ENCODE measurements around the gene GHITM.
"Not testable (repeated sequence)": the region's sequence is repeated elsewhere in the genome, so short reads cannot be mapped to it uniquely, and the experiment has no call there.

Gene GHITM

DNA sequence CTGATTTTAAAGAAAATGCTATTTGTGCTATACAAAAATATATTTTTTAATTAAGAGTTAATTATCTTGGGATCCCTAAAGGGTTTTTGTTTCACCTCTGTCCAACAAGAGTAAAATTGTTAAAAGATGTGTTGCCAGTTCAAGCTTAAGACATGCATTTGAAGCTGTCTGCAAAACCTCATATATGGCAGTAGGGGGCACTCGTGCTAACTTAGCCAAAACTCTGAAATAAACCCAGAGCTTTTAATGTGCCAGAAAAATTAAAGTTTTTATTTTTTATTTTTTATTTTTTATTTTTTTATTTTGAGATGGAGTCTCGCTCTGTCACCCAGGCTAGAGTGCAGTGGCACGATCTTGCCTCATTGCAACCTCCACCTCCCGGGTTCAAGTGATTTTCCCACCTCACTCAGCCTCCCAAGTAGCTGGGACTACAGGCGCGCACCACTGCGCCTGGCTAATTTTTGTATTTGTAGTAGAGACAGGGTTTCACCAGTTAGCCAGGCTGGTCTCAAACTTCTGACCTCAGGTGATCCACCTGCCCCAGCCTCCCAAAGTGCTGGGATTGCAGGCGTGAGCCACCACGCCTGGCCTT, 8.8 kb downstream of the GHITM start:
- not testable (repeated sequence) for DNase-seq

DNA sequence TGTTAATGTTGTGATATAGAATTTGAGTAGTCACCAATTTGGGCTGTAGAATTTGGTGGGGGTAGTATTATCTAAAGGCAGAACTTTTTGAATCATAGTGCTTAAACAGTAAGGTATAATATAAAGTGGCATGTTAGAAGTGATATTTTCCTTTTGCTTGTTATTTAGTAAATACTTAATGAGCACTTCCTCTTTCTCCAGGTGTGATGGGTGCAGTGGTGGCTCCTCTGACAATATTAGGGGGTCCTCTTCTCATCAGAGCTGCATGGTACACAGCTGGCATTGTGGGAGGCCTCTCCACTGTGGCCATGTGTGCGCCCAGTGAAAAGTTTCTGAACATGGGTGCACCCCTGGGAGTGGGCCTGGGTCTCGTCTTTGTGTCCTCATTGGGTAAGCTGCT, 10.5 kb downstream of the GHITM start:
- DNase-seq: no peak

GRCh38 chr10:84152769-84153168, 13.5 kb downstream of the GHITM start:
- no peak for DNase-seq

GRCh38 chr10:84155521-84155920, 16.2 kb downstream of the GHITM start:
- no peak for DNase-seq

- DNase-seq: no peak
Measured at GRCh38 chr10:84156009-84156408, 16.7 kb downstream of the GHITM start.

- DNase-seq: no peak
Measured at GRCh38 chr10:84156768-84157167, 17.5 kb downstream of the GHITM start.

DNA sequence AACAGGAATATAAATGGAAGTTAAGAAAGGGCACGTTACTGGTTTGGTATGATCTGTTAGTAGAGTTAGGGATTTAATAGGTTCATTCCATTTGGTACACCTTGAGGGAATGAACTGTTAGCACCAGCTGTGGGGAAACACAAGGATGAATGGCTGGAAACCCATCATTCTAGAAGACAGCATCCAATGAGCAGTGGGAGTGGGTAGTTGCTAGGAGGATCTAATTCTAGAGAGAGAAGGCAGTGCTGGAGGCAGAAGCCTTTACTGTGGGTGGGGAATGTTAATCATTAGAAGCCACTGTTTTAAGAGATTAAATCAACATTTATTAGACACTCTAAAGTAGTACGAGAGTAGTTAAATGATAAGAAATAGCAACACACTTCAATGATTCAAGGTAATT, 18.8 kb downstream of the GHITM start:
- DNase-seq: no peak

DNA sequence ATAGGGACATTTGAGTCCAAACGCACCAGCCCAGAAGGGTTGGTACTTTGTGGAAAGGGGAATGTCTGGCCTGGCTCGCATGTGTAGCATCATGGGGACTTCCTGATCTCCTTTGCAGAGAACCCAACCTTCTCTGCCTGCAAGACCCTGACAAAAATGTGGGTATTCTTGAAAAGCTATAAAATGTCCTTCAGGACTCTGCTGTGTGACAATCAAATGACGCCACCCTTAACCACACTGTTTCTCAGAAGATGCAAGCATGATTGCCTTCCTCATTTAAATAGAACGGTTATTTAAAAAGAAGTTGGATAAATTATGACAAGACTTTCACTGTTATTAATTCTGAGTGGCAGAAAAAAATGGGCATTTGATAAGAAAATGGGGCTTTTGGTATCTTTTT, 19.2 kb downstream of the GHITM start:
- DNase-seq: no peak

DNA sequence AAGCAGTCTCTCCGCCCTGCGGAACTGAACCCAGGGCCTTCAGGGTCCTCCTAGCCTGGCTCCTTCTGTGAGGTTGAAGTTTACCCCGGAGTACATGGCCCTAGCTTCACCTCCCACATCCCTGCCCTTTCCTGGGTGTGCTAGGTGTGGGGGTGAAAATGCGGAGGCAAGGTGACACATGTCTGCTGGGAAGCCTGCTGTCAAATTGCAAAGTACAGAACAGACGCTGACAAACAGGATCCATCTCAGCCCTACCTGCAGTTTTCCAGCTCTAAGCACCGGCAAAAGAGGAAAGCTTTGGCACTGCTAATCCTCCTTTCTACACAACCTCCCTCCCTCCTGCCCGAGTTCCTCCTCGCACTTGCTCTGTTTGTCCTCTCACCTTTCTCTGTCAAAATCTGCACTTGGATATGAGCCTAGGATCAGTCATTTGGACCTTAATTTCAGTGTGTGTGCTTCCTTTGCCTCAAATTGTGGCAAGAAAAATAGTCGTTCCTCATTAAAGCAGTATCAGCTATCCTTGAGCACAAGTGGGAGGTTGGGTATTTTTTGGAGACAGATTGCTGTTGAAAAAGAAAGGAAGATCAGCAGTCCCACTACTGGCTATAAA, 19.9 kb downstream of the GHITM start:
- no peak for DNase-seq

DNA sequence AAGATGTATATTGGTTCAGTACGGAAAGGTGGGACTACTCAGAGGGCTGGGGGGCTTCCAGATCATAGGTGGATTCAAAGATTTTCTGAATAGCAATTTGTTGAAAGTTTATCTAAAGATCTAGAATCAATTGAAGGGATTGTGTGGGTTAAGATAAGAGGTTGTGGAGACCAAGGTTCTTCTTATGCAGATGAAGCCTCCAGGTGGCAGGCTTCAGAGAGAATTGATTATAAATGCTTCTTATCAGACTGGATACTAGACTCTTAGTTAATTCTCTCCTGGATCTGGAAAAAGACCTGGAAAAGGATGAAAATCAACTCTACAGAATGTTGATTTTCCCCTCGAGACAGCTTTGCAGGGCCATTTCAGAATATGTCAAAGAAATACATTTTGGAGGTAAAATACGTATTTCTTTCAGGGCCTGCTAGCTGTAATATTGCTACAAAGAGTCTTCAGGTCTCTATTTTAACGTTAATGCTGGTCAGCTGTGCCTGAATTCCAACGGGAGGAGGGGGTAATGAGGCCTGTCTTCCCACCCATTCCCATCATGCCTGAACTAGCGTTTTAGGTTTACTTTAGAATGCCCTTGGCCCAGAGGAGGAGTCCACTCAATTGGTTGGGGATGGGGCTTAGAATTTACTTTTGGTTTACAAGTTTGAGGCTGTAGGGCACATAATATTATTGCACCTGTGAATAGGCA, 21.5 kb downstream of the GHITM start:
- no peak for DNase-seq

- no peak for DNase-seq
Measured at GRCh38 chr10:84163996-84164395, 24.7 kb downstream of the GHITM start.

DNA sequence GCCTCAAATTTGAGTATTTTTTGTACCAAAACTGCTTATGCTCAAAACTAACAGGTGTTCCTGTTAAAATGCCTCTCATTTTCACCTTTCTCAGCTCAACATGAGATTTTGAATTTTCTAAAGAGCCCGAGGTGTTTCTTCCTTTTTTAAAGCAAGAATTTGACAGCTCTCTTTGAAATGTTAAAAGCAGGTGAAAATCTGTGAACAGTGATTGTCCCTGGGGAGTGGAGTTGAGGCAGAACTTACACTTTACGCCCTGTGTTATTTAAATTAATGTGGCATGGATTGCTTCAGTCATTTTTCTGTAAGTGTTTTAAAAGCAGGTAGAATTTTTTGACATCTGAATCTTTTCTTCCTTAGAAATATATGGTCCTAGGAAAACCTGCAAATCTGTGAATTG, 25.1 kb downstream of the GHITM start:
- no peak for DNase-seq

DNA sequence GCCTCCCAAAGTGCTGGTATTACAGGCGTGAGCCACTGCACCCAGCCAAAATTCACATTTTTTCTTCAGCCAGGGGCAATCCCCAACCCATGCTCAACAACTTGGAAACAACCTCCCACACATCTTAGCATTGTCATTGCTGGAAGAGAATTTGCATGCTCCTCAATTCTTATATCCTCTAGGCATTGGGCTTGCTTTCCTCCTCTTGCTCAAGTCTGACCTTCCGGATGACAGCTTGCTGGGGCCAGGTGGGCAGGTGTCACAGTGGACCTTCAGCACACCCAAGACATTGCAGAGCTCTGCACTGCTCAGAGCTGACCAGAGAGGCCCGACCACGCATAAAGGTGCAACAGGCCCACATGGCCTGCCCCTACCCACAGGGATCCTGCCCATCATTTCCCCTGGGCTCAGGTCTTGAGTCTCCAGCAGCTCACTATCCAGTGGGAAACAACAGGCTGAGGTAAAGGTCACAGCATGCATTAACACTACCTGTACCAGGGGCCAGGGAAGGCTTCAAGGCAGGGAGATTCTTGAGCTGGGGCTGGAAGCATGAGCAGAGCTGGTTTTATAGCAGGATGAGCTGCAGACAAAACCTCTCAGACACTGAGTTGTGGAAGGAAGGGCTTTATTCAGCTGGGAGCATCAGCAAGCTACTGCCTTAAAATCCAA, 27.4 kb downstream of the GHITM start:
- DNase-seq: no peak

- not testable (repeated sequence) for DNase-seq
Measured at GRCh38 chr10:84167289-84167653, 28.0 kb downstream of the GHITM start.

- not testable (repeated sequence) for DNase-seq
Measured at GRCh38 chr10:84168382-84168781, 29.1 kb downstream of the GHITM start.

DNA sequence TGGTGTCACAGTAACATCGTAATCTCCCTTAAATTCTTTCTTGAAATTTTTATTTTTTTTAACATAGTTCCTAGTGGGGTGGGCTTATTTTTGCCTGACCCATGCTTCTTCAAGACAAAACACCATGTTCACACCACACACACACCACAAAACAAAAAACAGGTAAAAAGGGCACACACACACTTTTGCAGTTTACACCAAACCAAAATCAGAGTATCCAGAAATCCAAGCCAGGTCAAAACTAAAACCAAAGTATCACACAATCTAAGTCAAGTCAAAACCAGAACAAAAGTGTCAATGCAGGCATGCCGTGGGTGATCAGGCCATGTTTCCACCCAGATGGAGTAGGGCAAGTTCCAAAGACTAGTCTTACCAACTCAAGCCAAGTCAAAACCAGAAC, 31.9 kb downstream of the GHITM start:
- DNase-seq: not testable (repeated sequence)

DNA sequence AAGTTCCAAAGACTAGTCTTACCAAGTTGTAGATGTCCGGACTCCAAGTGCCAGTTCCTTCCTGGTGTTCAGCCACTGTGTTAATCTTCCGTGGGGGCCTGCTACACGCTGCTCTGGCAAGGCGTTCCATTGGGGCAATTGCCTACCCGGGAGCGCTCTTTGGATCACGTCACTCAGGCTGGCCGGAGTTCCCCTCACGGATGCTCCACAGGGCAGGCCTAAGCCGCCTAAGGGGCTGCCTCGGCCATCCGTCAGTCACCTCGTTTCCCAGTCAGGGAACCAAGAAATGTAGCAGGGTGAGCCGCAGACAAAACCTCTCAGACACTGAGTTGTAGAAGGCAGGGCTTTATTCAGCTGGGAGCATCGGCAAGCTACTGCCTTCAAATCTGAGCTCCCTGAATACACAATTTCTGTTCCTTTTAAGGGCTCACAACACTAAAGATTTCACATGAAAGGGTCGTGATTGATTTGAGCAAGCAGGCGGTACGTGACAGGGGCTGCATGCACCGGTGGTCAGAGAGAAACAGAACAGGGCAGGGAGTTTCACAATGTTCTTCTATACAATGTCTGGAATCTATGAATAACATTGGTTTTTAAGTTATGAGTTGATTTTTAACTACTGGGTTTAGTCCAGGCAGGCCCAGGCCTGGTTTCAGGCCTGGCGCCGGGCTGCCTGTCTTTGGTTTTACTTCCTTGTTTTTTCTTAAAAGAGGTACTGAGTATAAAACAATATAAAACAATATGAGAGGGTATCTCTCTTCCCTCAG, 32.6 kb downstream of the GHITM start:
- DNase-seq: not testable (repeated sequence)

DNA sequence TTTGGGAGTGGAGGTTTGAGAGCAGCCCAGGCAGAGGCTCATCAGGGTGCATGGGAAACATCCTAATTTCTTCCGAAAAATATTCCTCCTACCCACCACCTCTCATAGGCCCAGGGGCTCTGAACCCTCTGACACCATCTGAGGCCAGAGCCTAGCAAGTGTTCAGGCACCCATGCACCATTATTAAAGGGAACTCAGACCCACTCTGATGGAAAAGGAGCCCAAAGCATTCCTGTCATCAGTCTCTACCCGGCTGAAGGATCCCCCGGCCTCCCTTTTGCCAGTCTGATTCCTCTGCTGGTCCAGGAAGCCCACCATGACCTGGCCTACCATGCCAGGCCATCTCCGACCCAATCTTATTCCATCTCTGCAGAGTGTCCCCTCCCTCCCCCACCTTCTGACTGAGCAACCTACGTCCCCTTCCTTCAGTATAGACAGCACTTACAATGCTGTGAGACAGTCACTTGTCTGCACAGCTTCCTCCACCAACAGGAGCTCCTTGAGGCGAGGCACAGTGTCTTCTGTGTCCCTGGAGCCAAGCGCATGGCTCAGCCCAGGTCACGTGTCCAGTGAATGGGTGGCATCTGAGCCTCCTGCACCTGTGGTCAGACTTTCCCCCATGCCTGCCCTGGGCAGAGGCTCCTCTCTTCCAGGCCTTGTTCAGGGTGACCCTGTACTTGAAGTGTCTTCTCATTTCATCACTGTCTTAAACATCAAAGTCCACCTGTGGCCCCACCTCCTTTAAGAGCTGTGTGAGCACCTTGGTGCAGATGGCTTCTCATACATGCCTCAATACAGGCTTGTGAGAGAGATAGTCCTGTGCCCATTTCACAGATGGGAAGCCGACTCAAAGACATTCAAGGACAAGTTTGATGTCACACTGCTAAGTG, 33.4 kb downstream of the GHITM start:
- DNase-seq: no peak

DNA sequence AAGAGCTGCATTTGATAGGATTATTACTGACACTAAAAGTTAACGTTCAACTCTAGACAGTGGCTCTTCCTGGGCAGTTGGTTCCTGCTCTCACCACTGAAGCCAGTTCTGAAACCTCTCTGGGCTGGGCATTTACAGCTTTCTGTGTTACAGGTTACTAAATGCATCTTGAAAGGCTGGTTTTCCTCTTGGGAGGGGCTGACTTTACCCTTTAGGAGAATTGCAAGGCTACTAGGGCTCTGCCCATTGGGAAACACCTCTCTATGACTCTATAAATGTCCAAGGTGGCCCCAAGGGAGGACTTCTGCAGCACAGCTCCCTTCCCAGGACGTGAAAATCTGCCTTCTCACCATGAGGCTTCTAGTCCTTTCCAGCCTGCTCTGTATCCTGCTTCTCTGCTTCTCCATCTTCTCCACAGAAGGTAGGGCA, 34.2 kb downstream of the GHITM start, which contains the start of gene GPR15LG:
Gene GPR15LG, plus strand, starts transcription at position 301 of the 429 bp plus-strand sequence. Its CDS starts 51 bp downstream, at position 352.
- no peak for DNase-seq

GRCh38 chr10:84175436-84175835, 36.1 kb downstream of the GHITM start:
- no peak for DNase-seq

DNA sequence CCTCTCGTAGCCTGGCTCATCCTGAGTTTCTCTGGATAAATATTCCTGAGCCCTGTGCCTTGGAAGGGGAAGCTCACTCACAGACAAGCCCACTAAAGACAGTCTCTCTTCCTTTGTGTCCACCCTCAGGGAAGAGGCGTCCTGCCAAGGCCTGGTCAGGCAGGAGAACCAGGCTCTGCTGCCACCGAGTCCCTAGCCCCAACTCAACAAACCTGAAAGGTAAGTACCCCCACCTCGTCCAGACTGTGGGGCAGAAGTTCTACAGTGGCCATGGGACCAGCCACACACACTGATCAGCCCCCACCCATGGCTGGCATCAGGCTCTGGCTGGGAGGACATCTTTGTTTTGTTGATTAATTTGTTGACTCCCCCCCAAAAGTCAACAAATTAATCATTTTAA, 37.0 kb downstream of the GHITM start:
- no peak for DNase-seq

Measured in T1000 (cell line).